AG04450 (cell line): ENCODE measurements around the gene PROS1. TPM values are rescaled to one million over a fixed set of nuclear protein-coding genes. Genes with fewer than 3 reads are reported as not detected.
"Not testable (repeated sequence)": the region's sequence is repeated elsewhere in the genome, so short reads cannot be mapped to it uniquely, and the experiment has no call there.

ENCODE experiments used
- CTCF ChIA-PET: fragments of 300-600, 350-600 bp; formaldehyde crosslinking; extraction: SDS; loops from one replicate; lab custom pipeline; 2022; ENCODE audit warnings: antibody characterized with exemption, inconsistent platforms; lab: Charles Lee
- POLR2A ChIA-PET: fragments of 350-600 bp; formaldehyde crosslinking; extraction: SDS; loops from one replicate; lab custom pipeline; 2021; ENCODE audit warnings: antibody characterized with exemption, inconsistent platforms; lab: Yijun Ruan, JAX
- DNase-seq: peaks from one replicate; pipeline ENCODE4 v3.0.0-alpha.2; 2011; ENCODE audit warnings: low read depth, low spot score
- H3K27ac ChIP-seq: one replicate; pipeline ENCODE4 v1.5.1; 2012; ENCODE audit warnings: low read depth, low read length, control low read depth
- H3K27me3 ChIP-seq: one replicate; pipeline ENCODE4 v1.6.0; 2012; ENCODE audit warnings: low read length; ENCODE audit not compliant: control insufficient read depth, insufficient read depth
- H3K4me3 ChIP-seq: 2 replicates; pipeline ENCODE4 v1.5.1; 2011; ENCODE audit warnings: mild to moderate bottlenecking, low read depth, low read length, control low read depth
- H3K9me3 ChIP-seq: 2 replicates; pipeline ENCODE4 v1.5.1; 2012; ENCODE audit warnings: low read length; ENCODE audit not compliant: control insufficient read depth, insufficient read depth
- CTCF ChIP-seq: IDR thresholded peaks from 2 replicates; pipeline ENCODE4 v1.5.1; 2011; ENCODE audit warnings: low read depth, low read length, control low read depth, inconsistent platforms
- polyA plus RNA-seq: library from polyadenylated mRNA; depleted of rRNA; stranded (reverse); fragments of >200 nt; gene quantifications from 2 replicates; pipeline ENCODE4 v1.2.3, GENCODE V29; 2011

PROS1 gene
- polyA plus RNA-seq, 1 experiment = 11.5 TPM

- ChIA-PET CTCF (no interaction called here), POLR2A (no interaction called here)
- DNase-seq = no peak
- Histone ChIP-seq H3K9me3 (no peaks in the 10 kb centered on the region), H3K27ac (no peak overlapping the region), H3K4me3 (no peak overlapping the region), H3K27me3 (no peaks in the 10 kb centered on the region)
- TF ChIP-seq CTCF = no peak
Measured at GRCh38 chr3:93962798-93963197, 10.9 kb downstream of the PROS1 start.

- Histone ChIP-seq H3K4me3 (no peak overlapping the region), H3K27ac (no peak overlapping the region), H3K27me3 (no peaks in the 10 kb centered on the region), H3K9me3 (no peaks in the 10 kb centered on the region)
- ChIA-PET CTCF (no interaction called here), POLR2A (no interaction called here)
- DNase-seq = no peak
- TF ChIP-seq CTCF = no peak
Measured at GRCh38 chr3:93961489-93961888, 12.2 kb downstream of the PROS1 start.

GRCh38 chr3:93961026-93961425, 12.7 kb downstream of the PROS1 start:
- POLR2A ChIA-PET = no interaction called here
- no peaks in the 10 kb centered on the region for H3K27me3 ChIP-seq
- H3K9me3 ChIP-seq = no peaks in the 10 kb centered on the region
- CTCF ChIA-PET = no interaction called here
- no peak for TF ChIP-seq CTCF
- no peak for DNase-seq
- no peak overlapping the region for H3K27ac ChIP-seq
- no peak overlapping the region for H3K4me3 ChIP-seq

GRCh38 chr3:93949958-93950357, 23.7 kb downstream of the PROS1 start:
- POLR2A ChIA-PET, H3K9me3 ChIP-seq, CTCF ChIA-PET, H3K4me3 ChIP-seq, H3K27me3 ChIP-seq, DNase-seq, H3K27ac ChIP-seq: not testable (repeated sequence)

- POLR2A ChIA-PET, H3K4me3 ChIP-seq, H3K27ac ChIP-seq, H3K9me3 ChIP-seq, H3K27me3 ChIP-seq, DNase-seq, CTCF ChIA-PET: not testable (repeated sequence)
Measured at GRCh38 chr3:93937485-93937884, 36.2 kb downstream of the PROS1 start.

GRCh38 chr3:93936549-93936948, 37.1 kb downstream of the PROS1 start:
- Histone ChIP-seq H3K27ac (no peak overlapping the region), H3K9me3 (no peaks in the 10 kb centered on the region), H3K4me3 (no peak overlapping the region), H3K27me3 (no peaks in the 10 kb centered on the region)
- ChIA-PET POLR2A (no interaction called here), CTCF (no interaction called here)
- TF ChIP-seq CTCF = no peak
- DNase-seq = no peak
